Gastroesophageal sphincter (tissue), 3 donors: ENCODE data around the gene RBPJ.

Experiments
- CTCF ChIP-seq, 4 experiments: fragments of 200-600 bp in 2 of 4; fragments of 450-650 bp in 2 of 4; sonication (generic) in 1 of 4; IDR thresholded peaks; one replicate each; pipeline ENCODE4 v1.5.1; 2017 to 2019; ENCODE audit warnings: antibody characterized with exemption in 4 of 4, mild to moderate bottlenecking in 2 of 4, moderate library complexity in 2 of 4
- POLR2A ChIP-seq, 2 donors: fragments of 450-650 bp; IDR thresholded peaks; one replicate each; pipeline ENCODE4 v1.6.1; 2017; ENCODE audit warnings: antibody characterized with exemption in 2 of 2, mild to moderate bottlenecking in 2 of 2, moderate library complexity in 1 of 2
- POLR2AphosphoS5 ChIP-seq: sonication (generic); formaldehyde crosslinking; IDR thresholded peaks from one replicate; pipeline ENCODE4 v1.6.1; 2017; ENCODE audit warnings: antibody characterized with exemption

- TF ChIP-seq POLR2A (IDR thresholded peaks at IDR 0.05) (no peak), CTCF (IDR thresholded peaks at IDR 0.05) (no peak), POLR2AphosphoS5 (no peak)
These were observed 92.8 kb downstream of the RBPJ start for GRCh38 chr4:26413582-26413981.
